Measurements from ENCODE around the gene CELF1.

The CELF1 gene

GRCh38 chr11:47509077-47509536 lies 43.8 kb downstream of the CELF1 start:
- DNase-seq (ENCODE audit: low spot score), result no peak

GRCh38 chr11:47508240-47508957 lies 44.5 kb downstream of the CELF1 start:
- no peak for DNase-seq (ENCODE audit: low spot score)

GRCh38 chr11:47507563-47508239 lies 45.2 kb downstream of the CELF1 start:
- no peak for DNase-seq (ENCODE audit: low spot score)

- no peak for DNase-seq (ENCODE audit: low spot score)
These were observed 46.0 kb downstream of the CELF1 start for GRCh38 chr11:47506795-47507562.

GRCh38 chr11:47506373-47506772 lies 46.6 kb downstream of the CELF1 start:
- DNase-seq (ENCODE audit: low spot score), result no peak

GRCh38 chr11:47504910-47505309 lies 48.0 kb downstream of the CELF1 start:
- DNase-seq (ENCODE audit: low spot score), result no peak

GRCh38 chr11:47503227-47503626 lies 49.7 kb downstream of the CELF1 start:
- no peak for DNase-seq (ENCODE audit: low spot score)

GRCh38 chr11:47502767-47503166 lies 50.2 kb downstream of the CELF1 start:
- DNase-seq (ENCODE audit: low spot score), result no peak

- DNase-seq (ENCODE audit: low spot score), result no peak
These were observed 51.8 kb downstream of the CELF1 start for GRCh38 chr11:47501101-47501500.

GRCh38 chr11:47500121-47500520 lies 52.8 kb downstream of the CELF1 start:
- DNase-seq (ENCODE audit: low spot score), result no peak

GRCh38 chr11:47499614-47500013 lies 53.3 kb downstream of the CELF1 start:
- DNase-seq (ENCODE audit: low spot score), result no peak

- no peak for DNase-seq (ENCODE audit: low spot score)
These were observed 53.8 kb downstream of the CELF1 start for GRCh38 chr11:47499161-47499560.

GRCh38 chr11:47498584-47499152 lies 54.3 kb downstream of the CELF1 start:
- no peak for DNase-seq (ENCODE audit: low spot score)

- DNase-seq (ENCODE audit: low spot score), result no peak
These were observed 54.8 kb downstream of the CELF1 start for GRCh38 chr11:47498149-47498548.

GRCh38 chr11:47496808-47497207 lies 56.1 kb downstream of the CELF1 start:
- no peak for DNase-seq (ENCODE audit: low spot score)

GRCh38 chr11:47495856-47496217 lies 57.1 kb downstream of the CELF1 start:
- no peak for DNase-seq (ENCODE audit: low spot score)

GRCh38 chr11:47495011-47495855 lies 57.7 kb downstream of the CELF1 start:
- DNase-seq (ENCODE audit: low spot score), result no peak

GRCh38 chr11:47489395-47489755 lies 63.6 kb downstream of the CELF1 start:
- no peak for DNase-seq (ENCODE audit: low spot score)

- no peak for DNase-seq (ENCODE audit: low spot score)
These were observed 64.1 kb downstream of the CELF1 start for GRCh38 chr11:47488674-47489394.

- no peak for DNase-seq (ENCODE audit: low spot score)
These were observed 64.8 kb downstream of the CELF1 start for GRCh38 chr11:47488111-47488510.

- no peak for DNase-seq (ENCODE audit: low spot score)
These were observed 65.5 kb downstream of the CELF1 start for GRCh38 chr11:47487421-47487820.

All from putamen (tissue), 1 donor.